HEK293T (cell line): ENCODE results near the gene CLN5.

Experiments
- CTCF ChIA-PET: fragments of 350-600 bp; formaldehyde crosslinking; extraction: SDS; loops from one replicate; lab custom pipeline; 2021; ENCODE audit warnings: antibody characterized with exemption, inconsistent platforms; lab: Yijun Ruan, JAX
- POLR2A ChIA-PET: fragments of 350-600 bp; formaldehyde crosslinking; extraction: SDS; loops from one replicate; lab custom pipeline; 2020; ENCODE audit warnings: antibody characterized with exemption, inconsistent platforms; lab: Yijun Ruan, JAX
- DNase-seq: peaks from one replicate; pipeline ENCODE4 v3.0.0; 2012; ENCODE audit warnings: mixed read lengths; ENCODE audit errors: extremely low spot score
- ARNT ChIP-seq: fragments of 450-650 bp; IDR thresholded peaks from 2 replicates; pipeline ENCODE4 v1.6.1; 2017; ENCODE audit warnings: mild to moderate bottlenecking
- BHLHE40 ChIP-seq: fragments of 450-650 bp; IDR thresholded peaks from 2 replicates; pipeline ENCODE4 v1.6.1; 2016; ENCODE audit warnings: mild to moderate bottlenecking, moderate library complexity, borderline replicate concordance
- CTBP1 ChIP-seq: fragments of 450-650 bp; IDR thresholded peaks from 2 replicates; pipeline ENCODE4 v1.6.1; 2016; ENCODE audit warnings: borderline replicate concordance
- ELF4 ChIP-seq: fragments of 450-650 bp; IDR thresholded peaks from 2 replicates; pipeline ENCODE4 v1.6.1; 2017; ENCODE audit warnings: antibody characterized with exemption
- FOXA1 ChIP-seq: fragments of 450-650 bp; IDR thresholded peaks from 2 replicates; pipeline ENCODE4 v1.6.1; 2016; ENCODE audit warnings: mild to moderate bottlenecking
- FOXK2 ChIP-seq: fragments of 450-650 bp; IDR thresholded peaks from 2 replicates; pipeline ENCODE4 v1.6.1; 2016; ENCODE audit warnings: mild to moderate bottlenecking
- FOXM1 ChIP-seq: fragments of 450-650 bp; IDR thresholded peaks from 2 replicates; pipeline ENCODE4 v1.6.1; 2017; ENCODE audit warnings: mild to moderate bottlenecking, borderline replicate concordance
- HDGF ChIP-seq: fragments of 450-650 bp; IDR thresholded peaks from 2 replicates; pipeline ENCODE4 v1.6.1; 2017; ENCODE audit warnings: antibody characterized with exemption, borderline replicate concordance
- L3MBTL2 ChIP-seq: fragments of 450-650 bp; conservative IDR thresholded peaks from 2 replicates; pipeline ENCODE4 v1.6.1; 2016; ENCODE audit warnings: mild to moderate bottlenecking
- LEF1 ChIP-seq: fragments of 450-650 bp; IDR thresholded peaks from 2 replicates; pipeline ENCODE4 v1.6.1; 2017; ENCODE audit warnings: mild to moderate bottlenecking, borderline replicate concordance
- NFRKB ChIP-seq: fragments of 450-650 bp; IDR thresholded peaks from 2 replicates; pipeline ENCODE4 v1.6.1; 2016; ENCODE audit warnings: mild to moderate bottlenecking, moderate library complexity
- SP1 ChIP-seq: fragments of 450-650 bp; IDR thresholded peaks from 2 replicates; pipeline ENCODE4 v1.6.1; 2017
- SUZ12 ChIP-seq: fragments of 450-650 bp; IDR thresholded peaks from 2 replicates; pipeline ENCODE4 v1.6.1; 2016; ENCODE audit warnings: mild to moderate bottlenecking
- TARDBP ChIP-seq: fragments of 450-650 bp; IDR thresholded peaks from 2 replicates; pipeline ENCODE4 v1.6.1; 2016
- ZNF384 ChIP-seq: fragments of 450-650 bp; IDR thresholded peaks from 2 replicates; pipeline ENCODE4 v1.6.1; 2016
- TF ChIP-seq, protein P1 (sequence below): fragments of 450-650 bp; IDR thresholded peaks from 2 replicates; pipeline ENCODE4 v1.6.1; 2016

The CLN5 gene

DNA sequence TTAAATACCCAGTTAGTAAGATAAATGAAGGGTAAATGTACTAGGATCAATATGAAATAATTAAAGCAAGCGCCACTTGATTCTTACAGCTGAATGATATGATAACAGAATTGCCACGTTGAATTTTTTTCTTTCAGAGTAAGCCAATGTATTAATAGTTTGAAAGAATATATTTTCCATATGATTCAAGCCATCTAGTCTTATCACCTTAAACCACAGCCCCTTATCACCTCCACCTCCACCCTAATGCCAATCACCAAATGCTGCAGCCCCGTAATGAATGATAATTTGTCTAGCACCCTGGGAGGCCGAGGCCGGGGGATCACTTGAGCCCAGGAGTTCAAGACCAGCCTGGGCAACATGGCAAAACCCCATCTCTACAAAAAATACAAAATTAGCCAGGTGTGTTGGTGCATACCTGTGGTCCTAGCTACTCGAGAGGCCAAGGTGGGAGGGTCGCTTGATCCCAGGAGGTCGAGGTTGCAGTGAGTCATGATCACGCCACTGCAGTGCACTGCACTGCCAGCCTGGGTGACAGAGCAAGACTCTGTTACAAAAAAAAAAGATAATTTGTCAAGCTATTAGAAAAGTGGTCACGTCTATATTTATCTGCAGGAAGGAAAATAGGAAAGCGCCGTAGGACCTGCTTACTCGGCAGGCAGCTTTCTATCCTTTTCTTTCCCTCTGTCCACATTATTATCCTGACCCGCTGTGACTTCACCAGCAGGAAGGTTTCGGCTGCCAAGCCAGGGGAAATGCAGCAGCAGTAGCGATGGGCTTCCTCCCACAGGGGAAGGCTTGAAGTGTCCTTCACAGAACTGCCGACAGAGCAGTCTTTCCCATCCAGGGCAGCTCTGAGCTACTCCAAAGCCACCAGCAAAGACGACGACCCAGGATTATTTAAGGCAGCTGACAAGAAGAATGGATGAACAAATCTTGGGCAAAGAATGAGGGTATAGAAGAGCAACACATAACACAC, 19.7 kb upstream of the CLN5 start:
- ChIA-PET POLR2A (interaction anchor here (0.8 to 1.3 kb wide), 2 partner anchors 20 to 54 kb away, joined by 4 read pairs; partner anchors contain the start of gene FBXL3), CTCF (interaction anchor here (0.6 to 5.2 kb wide), 4 partner anchors 9 to 1110 kb away, joined by 3 to 32 read pairs (median 4); no protein-coding TSS in a partner anchor)
- TF ChIP-seq LEF1 (no peak), FOXM1 (no peak), SUZ12 (no peak), L3MBTL2 (no peak), ELF4 (no peak), TARDBP (no peak), FOXK2 (no peak), NFRKB (no peak), BHLHE40 (no peak), CTBP1 (no peak), HDGF (no peak), SP1 (no peak), ZNF384 (no peak), ARNT (no peak), FOXA1 (no peak)
- TF ChIP-seq, protein P1, sequence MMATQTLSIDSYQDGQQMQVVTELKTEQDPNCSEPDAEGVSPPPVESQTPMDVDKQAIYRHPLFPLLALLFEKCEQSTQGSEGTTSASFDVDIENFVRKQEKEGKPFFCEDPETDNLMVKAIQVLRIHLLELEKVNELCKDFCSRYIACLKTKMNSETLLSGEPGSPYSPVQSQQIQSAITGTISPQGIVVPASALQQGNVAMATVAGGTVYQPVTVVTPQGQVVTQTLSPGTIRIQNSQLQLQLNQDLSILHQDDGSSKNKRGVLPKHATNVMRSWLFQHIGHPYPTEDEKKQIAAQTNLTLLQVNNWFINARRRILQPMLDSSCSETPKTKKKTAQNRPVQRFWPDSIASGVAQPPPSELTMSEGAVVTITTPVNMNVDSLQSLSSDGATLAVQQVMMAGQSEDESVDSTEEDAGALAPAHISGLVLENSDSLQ, result no peak
- no peak for DNase-seq

DNA sequence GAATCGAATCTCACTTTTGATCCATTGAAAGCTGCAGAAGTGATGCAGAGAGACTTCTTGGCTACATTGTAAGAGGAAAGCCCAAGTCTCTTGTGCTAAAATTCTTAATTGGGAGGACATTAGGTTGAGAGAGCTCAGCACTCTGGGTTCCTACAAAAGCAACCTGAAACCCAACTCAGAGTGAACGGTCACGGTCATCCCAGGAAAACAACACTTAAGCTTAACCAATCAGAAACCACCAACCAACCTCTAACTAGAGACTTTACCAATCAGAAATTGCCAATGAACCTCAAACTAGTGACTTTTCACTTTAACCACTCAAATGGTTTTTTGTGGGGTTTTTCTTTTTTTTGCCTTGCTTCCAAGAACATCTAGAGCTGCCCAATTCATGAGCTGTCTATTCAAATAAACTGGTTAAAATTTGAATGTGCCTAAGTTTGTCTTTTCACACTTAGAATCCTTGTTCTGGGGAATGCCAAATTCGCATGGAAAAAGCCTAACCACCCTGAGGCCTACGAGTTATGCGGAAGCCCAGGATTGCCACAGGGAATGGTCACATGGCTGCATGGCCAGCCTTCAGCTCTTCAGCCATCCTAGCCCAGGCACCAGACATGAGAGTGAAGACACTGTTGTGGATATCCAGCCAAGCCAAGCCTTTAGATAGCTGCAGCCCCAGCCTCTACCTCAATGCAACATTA, 17.8 kb upstream of the CLN5 start:
- TF ChIP-seq FOXA1, result no peak
- no peak for TF ChIP-seq SP1
- TF ChIP-seq ELF4, result no peak
- TF ChIP-seq ZNF384, result no peak
- TF ChIP-seq TARDBP, result no peak
- no peak for TF ChIP-seq CTBP1
- CTCF ChIA-PET, result interaction anchor here (0.6 to 1.4 kb wide), 5 partner anchors 10 to 591 kb away, joined by 3 to 6 read pairs (median 3); partner anchors contain the start of gene CLN5
- POLR2A ChIA-PET, result interaction anchor here (1.0 kb wide), 1 partner anchor 52 kb away, joined by 3 read pairs; no protein-coding TSS in a partner anchor
- DNase-seq, result no peak

DNA sequence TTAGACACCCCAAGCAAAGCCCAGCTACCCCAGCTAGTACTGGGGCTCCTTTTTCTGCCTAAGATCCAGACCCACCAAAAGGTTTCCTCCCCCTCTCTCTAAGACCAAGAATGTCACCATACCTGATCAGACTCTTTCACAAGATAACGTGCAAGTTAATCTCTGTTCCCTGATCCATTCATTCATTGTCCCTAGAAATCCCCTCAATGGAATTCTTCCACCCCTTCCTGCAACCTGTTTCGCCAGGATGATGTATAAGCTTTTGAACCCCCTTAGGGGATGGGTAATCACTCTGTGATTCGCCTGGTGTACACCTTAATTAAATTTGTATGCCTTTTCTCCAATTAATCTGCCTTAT, 17.3 kb upstream of the CLN5 start:
- ChIA-PET POLR2A (no interaction called here), CTCF (interaction anchor here (1.1 to 1.4 kb wide), 3 partner anchors 10 to 28 kb away, joined by 3 to 6 read pairs (median 3); partner anchors contain the start of gene CLN5)
- DNase-seq, result no peak
- TF ChIP-seq BHLHE40 (no peak), LEF1 (no peak), ZNF384 (no peak), TARDBP (no peak), L3MBTL2 (no peak), FOXM1 (no peak), NFRKB (no peak), ARNT (no peak), CTBP1 (no peak), SUZ12 (no peak), FOXK2 (no peak), FOXA1 (no peak), ELF4 (no peak), SP1 (no peak), HDGF (no peak)
- TF ChIP-seq, protein P1, result no peak

DNA sequence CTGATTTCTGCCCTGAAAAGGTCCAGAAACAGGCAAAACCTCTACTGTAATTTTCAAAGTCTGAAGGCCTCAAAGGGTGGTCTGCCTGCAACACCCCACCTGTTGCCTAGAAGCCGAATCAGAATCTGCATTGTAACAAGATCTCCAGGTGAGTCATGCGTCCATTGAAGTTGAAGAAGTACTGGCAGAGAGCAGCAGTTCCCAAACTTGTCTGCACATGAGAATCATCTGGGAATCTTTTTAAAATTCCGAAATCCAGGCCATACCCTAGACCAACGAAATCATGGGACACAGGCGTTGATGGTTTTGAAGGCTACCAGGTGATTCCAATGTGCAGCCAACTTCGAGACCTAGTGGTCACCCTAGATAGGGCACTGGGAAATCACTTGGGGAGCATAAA, 16.0 kb upstream of the CLN5 start:
- ChIA-PET POLR2A (interaction anchor here (2.2 kb wide), 1 partner anchor 16 kb away, joined by 11 read pairs; the partner anchor contains the start of gene CLN5), CTCF (interaction anchor here (2.7 kb wide), 1 partner anchor 91 kb away, joined by 8 read pairs; no protein-coding TSS in a partner anchor)
- no peak for DNase-seq
- TF ChIP-seq ZNF384, result no peak
- TF ChIP-seq CTBP1, result no peak
- TF ChIP-seq FOXK2, result no peak
- TF ChIP-seq FOXA1, result no peak
- TF ChIP-seq LEF1, result no peak
- TF ChIP-seq SUZ12, result no peak
- TF ChIP-seq L3MBTL2, result no peak
- TF ChIP-seq BHLHE40, result no peak
- TF ChIP-seq NFRKB, result no peak
- no peak for TF ChIP-seq ELF4
- TF ChIP-seq ARNT, result no peak
- TF ChIP-seq SP1, result no peak
- TF ChIP-seq FOXM1, result no peak
- TF ChIP-seq, protein P1, result no peak
- TF ChIP-seq TARDBP, result no peak
- no peak for TF ChIP-seq HDGF

DNA sequence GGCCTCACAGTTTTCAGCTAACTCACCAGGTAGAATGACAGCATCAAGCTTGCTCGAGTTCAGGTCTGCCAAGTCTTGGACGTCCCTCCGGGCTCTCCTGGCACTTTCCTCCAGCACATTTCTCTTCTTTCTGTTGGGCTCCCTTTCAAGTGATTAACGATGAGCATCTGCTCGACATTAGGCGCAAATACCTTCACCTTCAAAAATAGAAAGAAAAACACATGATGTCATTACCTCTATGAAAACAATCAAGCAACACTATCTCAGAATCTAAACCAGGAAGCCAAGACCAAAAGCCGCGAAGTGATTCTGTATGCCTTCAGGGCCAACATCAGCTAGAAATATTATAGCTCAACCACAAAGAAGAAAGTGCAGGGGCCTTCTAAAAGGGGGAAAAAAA, 15.4 kb upstream of the CLN5 start:
- ChIA-PET CTCF (interaction anchor here (0.6 to 2.7 kb wide), 5 partner anchors 9 to 1343 kb away, joined by 3 to 11 read pairs (median 3); no protein-coding TSS in a partner anchor), POLR2A (interaction anchor here (0.6 to 2.2 kb wide), 3 partner anchors 15 to 46 kb away, joined by 3 to 11 read pairs (median 4); partner anchors contain the start of gene CLN5)
- DNase-seq, result no peak
- TF ChIP-seq ELF4, result no peak
- TF ChIP-seq FOXA1, result no peak
- TF ChIP-seq LEF1, result no peak
- TF ChIP-seq, protein P1, result no peak
- no peak for TF ChIP-seq L3MBTL2
